ENCODE results near the gene XRN2. TPM values are rescaled to one million over a fixed set of nuclear protein-coding genes. Genes with fewer than 3 reads are reported as not detected.

The XRN2 gene
- total and polyA plus RNA-seq, 9 donors, result 35.8 to 65.8 (median 50.2) TPM

DNA sequence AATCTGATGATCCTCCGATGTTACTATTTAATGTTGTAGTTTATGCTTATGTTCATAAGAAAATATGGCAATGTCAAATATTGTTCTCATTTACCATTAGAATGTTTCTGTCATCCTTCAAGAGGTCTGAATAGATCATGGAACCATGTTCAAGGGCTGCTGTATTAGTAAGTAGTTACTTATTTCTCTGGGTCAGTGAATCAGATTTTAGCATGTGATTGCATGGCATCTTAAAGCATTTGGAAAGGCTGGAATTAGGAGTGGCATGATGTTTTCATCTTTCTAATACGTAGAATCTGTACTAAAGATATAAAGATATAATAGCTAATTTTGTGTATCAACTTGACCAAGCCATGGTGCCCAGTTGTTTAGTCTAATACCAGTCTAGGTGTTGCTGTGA lies 134.7 kb downstream of the XRN2 start:
- DNase-seq, result no peak
- H3K4me3 ChIP-seq, result no peak overlapping the region
- intact Hi-C loops (cut with DNase I), result no loop called here
- H3K36me3 ChIP-seq, result no peaks in the 10 kb centered on the region
- no peaks in the 10 kb centered on the region for H3K9me3 ChIP-seq
- H3K27me3 ChIP-seq, result no peaks in the 10 kb centered on the region
- WGBS, 3 donors, result 82 to 91% (median 86%) methylated on average over 2 of the region's 2 CpGs
- H3K4me1 ChIP-seq (ENCODE audit: insufficient read depth), result no peaks in the 10 kb centered on the region
- TF ChIP-seq CTCF (IDR thresholded peaks at IDR 0.05) (no peak), EP300 (IDR thresholded peaks at IDR 0.05) (no peak), POLR2A (IDR thresholded peaks at IDR 0.05) (no peak)
- no peak overlapping the region for H3K27ac ChIP-seq

Small RNA genes lying within 50 kb of the gene (small RNA-seq; reads per million reads assigned to genes)
- not detected for gene RN7SKP140

Other genes starting within 250 kb of the XRN2 start
- under 1 TPM in 1 of 7 donors, not detected in 6; 0.72 TPM for gene LINC00237, start 197.0 kb upstream of the XRN2 start, total RNA-seq
- gene LINC00237, start 197.0 kb upstream of the XRN2 start, polyA plus RNA-seq, result not detected
- 10 to 100 TPM; 20.5 to 59.5 (median 44.7) TPM for gene KIZ, start 177.2 kb upstream of the XRN2 start, total RNA-seq
- 10 to 100 TPM; 35.3 to 42.1 TPM for gene KIZ, start 177.2 kb upstream of the XRN2 start, polyA plus RNA-seq
- not detected for gene NKX2-4, start 94.2 kb downstream of the XRN2 start, total RNA-seq
- not detected for gene NKX2-4, start 94.2 kb downstream of the XRN2 start, polyA plus RNA-seq
- not detected for gene NKX2-2, start 210.7 kb downstream of the XRN2 start, total RNA-seq
- not detected for gene NKX2-2, start 210.7 kb downstream of the XRN2 start, polyA plus RNA-seq

Measured in ovary (tissue), 9 donors.